NCI-H1417 treated with DMSO at 0.1 percent for 48 hours (cell line): Measurements from ENCODE around the gene PLEKHO1.

ENCODE experiments used
- DNase-seq: peaks from one replicate; lab custom pipeline; 2025; lab: John Stamatoyannopoulos, UW

Gene PLEKHO1

DNA sequence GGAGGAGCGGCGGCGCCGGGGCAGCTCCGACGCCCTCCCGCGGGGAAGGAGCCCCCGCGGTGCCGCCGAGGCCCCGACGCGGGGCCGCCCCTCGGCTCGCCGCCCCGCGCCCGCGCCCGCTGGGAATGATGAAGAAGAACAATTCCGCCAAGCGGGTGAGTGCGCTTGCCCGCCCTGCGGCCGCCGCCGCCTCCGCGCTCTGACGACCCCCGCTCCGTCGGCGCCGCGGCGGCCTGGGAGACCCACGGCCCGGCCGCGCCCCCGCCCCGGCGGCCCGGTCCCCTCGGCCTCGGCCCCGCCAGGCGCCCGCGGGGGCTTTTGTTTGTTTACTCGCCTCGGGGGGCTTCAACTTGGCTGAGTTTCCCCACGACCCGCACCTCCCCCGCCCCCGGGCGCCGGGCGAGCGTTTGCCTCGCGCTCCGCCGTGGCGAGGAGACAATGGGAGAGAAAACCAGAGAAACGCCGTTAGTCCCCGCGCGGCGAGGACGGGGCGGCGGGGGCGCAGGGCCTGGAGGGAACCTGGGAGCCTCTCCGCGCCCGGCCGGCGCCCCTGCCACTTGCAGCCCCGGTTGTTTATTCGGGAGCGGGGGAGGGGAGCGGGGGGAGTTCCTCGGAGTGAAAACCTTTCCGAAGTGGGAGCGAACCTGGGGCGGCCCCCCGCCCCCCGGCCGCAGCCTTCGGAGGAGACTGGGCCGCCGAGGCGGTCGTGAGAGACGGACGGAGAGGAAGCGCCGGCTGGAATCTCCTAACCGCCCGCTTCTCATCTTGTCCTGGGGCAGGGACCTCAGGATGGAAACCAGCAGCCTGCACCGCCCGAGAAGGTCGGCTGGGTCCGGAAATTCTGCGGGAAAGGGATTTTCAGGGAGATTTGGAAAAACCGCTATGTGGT is 661 bp downstream of the PLEKHO1 start:
- no peak for DNase-seq

DNA sequence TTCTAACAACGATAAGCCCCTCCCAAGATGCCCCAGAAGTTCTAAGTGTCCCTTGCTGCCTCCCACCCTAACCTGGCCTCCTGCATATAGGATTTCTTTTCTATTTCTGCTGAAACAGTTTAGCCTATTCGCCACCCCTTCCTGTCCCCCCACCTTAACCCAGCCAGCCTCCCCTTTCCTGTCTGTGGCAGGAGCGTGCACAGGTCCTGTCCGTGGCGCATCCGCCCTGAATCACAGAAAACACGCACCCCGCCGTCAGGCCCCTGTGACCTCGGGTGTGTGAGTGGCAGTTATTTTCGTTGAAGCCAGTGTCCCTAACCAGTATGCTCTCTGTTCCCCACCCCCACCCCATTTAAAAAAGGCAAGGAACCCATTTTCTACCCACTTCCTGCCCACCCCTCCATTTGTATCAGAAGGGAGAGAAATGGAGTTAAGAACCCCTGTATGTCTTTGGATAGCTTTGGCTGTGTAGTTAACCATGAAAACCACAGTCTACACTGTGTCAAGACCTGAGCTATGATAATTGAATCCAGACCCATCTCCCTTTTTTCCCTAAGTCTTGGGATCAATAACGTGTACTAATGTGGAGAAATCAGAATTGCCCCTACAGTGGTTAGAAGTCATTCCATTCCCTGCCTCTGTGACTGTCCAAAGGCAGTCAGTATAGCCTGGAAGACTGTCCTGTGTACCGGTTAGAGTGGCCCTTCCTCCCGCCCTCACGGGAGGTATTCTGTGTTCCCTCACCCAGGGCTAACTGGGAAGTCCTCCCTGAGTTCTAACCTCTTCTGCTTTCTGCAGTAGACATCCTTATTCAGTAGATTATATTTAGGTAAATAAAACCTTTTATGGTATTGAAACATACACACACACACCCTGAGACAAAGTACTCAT is 1.8 kb downstream of the PLEKHO1 start:
- DNase-seq = no peak

DNA sequence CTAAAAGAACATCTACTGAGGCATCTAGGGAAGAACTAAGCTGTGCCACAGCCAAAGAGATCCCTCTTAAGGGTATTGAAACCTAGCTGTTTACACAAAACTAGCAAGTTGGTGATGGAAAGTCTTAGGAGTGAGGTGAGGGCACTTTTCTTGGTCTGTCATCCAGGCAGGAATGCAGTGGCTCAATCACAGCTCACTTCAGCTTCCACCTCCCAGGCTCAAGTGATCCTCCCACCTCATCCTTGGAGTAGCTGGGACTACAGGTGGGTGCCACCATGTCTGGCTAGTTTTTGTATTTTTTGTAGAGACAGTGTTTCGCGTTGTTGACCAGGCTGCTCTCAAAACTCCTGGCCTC is 2.4 kb downstream of the PLEKHO1 start:
- no peak for DNase-seq

DNA sequence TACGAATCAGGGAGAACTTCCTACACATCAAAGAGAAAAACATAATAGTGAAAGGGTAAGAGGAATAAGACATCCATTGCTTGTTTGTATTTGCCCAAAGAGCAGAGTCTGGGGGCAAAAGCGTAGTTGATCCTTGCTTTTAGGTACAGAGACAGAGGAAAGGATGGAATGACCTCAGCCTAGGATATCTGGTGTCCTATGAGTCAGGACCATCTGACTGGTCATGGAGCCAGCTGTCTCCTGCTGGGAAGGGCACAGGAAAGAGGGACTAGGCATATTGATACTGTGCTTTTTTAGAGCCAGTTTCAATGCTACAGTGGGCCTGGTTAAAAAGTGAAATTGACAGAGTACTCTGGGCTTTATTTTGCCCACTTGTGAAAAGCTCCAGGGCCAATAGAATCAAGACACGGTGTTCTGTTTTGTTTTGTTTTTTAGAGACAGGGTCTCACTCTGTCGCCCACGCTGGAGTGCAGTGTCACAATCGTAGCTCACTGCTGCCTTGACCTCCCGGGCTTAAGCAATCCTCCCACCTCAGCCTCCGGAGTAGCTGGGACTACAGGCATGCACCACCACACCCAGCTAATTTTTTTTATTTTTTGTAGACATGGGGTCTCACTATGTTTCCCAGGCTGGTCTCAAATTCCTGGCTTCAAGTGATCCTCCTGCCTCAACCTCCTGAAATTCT is 3.2 kb downstream of the PLEKHO1 start:
- DNase-seq = no peak

DNA sequence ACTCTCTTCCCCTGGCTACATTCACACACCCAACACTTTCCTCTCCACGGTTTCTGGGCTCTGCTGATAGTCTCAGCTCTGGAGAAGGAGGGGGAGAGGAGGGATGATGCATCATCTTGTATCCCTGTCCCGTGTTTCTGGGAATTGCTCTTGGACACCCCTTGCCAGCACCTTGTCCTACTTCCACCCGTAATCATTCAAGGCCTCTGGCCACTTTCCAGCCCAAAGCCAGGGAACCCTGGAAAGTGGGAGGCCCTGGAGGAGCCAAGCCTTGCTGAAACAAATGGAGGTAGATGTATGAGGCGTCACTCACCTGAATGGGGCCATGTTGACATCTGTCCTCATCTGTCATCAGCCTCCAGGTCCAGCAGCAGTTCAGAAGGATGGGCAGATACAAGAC is 4.4 kb downstream of the PLEKHO1 start:
- DNase-seq = no peak

DNA sequence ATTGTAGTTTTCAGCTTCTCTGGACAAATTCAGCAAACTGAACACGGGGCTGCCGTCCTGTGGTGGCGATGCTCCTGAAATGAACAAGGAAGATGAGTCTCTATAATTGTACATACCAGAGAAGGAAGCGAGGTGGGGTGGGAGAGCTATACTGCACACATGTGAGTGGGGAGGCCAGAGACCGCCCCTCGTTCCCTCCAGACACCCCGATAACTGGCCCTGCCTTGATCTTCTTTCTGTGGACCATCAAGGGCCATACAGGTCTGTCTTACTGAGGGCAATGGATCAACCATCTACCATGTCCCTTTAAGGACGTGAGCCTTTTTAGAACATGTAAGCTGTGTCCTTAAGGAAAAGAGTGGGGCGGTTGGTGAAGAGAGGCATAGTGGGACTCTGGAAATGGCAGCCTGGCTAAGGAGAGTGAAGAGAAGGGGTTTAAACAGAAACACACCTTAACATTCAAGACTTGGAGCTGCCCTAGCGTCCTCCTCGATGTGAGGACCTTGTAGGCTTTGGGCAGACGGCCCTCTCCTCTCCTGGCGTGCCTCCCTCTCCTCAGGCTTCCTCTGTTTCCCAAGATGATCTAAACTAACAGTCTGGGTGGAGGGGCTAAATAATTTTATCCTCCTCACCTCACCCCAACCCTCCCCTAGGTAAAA is 5.8 kb downstream of the PLEKHO1 start:
- DNase-seq = no peak

DNA sequence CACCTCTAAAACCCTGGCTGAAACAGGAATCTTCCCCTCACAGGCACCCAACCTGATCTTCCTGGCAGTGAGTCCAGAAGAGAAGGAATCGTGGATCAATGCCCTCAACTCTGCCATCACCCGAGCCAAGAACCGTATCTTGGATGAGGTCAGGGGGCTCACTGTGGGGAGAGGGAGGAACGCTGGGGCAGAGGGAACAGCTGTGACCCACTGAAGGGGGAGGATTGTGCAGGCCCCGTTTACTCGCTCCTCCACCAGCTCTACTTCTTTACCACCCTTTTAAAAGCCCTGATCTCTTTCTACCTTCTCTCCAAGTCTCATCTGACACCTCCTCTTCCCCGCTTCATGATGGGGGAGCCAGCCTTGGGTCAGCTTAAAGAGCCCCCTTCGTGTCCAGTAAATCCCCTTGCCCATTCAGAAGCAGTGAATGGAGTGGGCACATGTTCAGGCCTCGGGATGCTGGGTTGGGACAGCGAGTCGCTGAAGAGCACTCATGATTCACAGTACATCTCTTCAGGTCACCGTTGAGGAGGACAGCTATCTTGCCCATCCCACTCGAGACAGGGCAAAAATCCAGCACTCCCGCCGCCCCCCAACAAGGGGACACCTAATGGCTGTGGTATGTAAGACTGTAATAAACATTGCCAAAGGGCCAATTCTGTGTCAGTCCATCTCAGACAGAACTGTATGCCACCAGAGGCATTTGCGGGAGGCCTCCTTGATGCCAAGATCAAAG is 7.3 kb downstream of the PLEKHO1 start:
- no peak for DNase-seq

DNA sequence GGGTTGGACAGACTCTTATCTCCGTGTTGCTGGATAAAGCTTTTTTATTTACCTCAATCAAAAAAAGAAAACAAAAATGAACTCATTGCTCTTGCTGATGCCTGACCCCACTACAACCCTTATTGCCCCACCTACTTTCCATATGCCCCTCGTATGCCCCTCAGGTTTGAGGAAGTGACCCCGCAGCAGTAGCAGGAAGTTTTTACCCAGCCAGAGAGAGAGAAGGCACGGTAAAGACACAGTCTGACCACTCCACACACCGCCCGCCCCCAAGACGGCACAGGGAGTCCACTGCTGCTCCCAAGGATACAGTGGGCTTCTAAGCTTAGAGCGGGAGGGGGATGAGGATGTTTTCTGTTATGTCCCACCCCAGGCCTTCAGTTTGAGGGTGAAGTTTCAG is 9.8 kb downstream of the PLEKHO1 start:
- no peak for DNase-seq

DNA sequence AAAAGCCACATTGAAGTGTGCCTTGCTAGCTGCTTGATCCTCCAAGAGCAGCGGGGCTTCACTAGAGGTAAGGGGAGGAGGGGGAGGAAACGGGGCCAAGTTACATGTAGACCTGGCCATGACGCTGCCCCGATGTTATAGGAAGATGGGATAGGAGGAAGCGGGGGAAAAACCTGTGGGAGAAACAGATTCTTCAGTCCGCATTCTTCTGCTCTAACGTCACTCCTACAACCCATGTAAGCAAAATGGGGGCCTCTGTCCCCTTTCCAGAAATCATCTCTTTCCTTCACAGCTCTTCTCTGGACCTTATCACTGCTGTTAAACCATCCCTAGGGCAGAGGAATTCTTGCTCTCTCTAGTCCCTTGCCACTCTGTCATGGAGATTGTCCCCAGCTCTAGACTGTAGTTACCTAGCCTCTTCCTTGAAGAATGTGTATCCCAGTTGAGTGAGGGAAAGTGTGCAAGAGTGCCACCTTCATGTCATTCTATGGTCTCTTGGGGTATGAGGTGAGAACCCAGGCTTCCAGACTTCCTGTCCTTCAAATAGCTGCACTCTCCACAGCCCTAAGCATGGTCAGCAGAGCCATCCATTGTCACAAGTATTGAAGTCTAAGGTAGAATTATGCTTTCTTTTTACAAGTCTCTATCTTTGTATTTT is 11.4 kb downstream of the PLEKHO1 start:
- no peak for DNase-seq

DNA sequence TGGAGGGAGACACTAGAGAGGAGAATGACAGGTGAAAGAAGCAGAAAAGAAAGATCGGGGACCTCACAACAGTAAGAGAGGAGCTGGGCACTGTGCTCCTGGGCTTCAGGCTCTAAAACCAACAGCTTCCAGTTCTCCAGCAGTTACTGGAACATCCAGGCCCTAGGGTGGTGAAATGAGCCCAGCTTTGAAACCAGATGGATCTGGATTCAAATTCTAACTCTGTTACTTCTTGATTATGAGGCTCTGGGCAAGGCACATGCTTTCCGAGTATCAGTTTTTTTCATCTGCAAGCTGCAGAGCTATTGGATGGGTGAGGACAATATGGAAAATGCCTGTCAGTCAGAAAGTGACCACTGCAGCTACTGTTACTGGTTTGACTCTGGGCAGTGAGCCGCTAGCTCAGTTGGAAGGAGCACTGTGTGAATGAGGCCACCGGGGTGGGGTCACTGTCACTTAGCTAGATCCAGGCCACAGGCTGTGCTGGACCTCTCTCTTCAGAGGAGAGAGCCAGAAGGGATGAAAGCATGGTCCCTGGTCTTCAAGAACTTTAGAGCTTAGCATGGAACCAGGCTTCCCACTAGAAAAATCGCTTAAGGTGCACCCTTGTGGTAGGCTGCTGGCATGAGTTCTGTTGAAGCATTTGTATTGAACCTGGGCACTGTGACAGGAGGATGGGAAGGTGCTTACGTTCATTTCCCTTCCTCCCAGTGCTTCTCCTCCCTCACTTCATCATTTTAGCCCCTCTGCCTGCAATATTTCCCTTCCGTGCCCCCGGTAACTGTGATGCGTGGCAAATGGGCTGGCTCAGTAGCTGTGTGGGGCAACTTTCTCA is 12.2 kb downstream of the PLEKHO1 start:
- DNase-seq = no peak

DNA sequence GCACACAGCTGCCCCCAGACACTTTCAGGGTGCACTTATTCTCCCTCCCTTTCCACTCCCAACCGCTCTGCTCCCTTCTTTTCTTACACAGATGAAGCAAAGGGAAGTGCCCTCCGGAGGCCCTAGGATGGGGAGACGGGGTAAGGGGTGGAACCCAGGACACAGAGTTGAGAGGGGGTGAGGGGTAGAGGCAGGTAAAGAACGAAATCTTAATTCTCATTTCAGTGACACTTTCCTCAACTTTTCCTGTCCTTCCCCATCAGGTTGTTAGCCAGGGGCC is 12.8 kb downstream of the PLEKHO1 start:
- no peak for DNase-seq

DNA sequence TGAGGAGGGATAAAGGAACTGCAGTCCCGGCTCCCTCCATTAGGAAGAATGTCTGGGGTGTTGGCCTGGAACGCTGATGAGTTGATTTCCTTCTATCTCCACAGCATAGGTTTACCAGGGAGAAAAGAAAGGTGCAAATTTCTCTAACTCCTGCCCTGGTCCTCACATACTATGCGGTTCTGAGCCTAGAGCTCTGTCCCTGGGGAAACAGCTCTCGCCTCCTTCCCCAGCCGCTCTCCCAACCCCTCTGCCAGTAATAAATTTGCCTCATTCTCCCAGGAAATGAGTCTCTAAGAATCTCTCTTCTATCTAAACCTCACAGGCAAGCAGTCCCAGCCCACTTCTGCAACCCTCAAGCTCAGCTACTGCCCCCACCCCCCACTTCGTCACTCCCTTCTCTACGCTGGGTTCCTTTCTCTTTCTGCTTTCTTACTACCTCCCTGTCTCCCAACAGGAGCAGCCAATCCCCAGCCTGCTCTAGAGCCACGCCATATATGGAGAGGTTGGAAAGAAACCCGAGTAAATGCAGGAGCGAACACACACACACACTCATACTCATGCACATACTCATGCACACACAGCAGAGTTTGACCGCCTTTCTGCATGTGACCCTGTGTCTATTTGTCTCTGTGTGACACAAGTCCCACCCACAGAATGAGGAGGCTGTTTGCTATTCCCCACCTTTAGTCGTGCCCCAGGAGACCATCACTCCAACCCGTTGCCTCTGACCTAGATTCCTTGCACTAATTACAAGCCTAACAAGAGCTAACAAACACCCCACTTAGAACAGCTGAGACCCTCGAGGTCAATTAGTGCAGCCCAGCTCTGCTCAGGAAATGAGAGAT is 13.4 kb downstream of the PLEKHO1 start:
- DNase-seq = no peak

DNA sequence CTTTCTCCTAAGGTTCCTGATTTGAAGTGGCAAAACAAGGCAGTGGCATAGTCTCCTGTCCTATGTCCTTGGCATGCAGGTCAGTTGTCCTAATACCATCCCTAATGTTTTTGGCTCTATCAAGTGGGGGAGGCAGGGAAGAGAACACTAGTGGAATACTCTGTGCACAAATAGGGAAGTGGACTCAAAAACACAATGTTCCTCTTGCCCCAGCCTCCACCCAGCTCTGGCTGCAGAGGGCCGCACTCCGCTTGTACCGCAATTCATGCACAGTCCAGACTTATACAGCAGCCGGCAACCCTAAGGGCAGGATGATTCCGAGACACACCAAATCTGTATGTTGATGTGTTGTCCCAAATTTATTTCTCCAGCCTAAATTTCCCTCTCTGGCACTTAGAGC is 14.5 kb downstream of the PLEKHO1 start:
- DNase-seq = no peak

DNA sequence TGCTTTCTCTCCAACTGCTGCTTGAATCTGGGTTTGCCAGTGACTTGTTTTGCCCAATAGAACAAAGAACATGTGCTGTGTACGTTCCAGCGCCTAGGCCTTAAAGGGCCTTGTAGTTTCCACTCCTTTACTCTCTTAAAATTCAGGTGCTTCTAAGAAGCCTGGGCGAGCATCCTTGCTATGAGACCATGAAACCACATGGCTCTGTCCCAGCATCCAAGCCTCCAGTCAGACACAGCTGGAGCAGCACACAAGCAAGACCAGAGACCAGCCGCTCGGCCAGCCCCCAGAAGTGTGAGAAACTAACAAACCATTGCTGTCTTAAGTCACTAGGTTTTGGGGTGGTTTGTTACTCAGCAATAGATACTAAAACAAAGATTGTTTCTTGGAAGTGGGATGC is 15.1 kb downstream of the PLEKHO1 start:
- no peak for DNase-seq

DNA sequence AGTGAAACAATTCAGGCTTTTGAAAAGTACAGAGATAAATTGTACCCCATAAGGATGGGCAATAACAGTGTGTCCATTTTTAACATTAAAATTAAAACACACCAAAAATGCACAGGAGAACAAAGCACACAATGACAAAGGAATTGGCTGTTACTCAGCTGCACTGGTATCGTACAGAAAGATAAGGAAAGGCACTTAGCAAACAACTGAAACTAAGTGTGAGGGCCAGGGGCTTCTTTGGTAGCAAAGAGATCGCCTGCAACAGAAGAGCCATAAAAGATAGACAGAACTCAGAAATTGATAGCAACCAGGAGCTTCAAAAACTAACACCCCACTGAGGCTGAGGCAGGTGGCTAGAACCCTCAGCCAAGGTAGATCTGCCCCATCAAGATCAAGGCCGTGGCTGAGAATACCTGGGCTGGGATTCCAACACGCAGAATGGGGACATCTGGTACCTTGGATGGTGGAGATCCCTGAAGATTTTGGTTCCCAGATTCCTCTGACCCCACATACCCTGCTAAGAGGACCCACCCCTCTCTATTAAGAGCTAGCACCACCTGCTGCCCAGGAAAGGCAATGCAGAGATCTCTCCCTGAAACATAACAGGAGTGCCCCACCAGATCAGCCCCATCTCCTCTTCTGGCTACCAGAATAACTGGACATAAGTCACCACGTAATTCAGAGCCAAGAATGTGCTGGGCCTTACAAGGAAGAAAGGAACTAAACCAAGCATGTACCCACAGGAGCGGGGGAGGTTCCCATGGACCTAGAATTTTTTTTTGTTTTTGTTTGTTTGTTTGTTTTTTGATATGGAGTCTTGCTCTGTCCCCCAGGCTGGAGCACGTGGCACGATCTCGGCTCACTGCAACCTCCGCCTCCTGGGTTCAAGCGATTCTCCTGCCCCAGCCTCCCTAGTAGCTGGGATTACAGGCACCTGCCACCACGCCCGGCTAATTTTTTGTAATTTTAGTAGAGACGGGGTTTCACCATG is 16.2 kb downstream of the PLEKHO1 start:
- DNase-seq = no peak

DNA sequence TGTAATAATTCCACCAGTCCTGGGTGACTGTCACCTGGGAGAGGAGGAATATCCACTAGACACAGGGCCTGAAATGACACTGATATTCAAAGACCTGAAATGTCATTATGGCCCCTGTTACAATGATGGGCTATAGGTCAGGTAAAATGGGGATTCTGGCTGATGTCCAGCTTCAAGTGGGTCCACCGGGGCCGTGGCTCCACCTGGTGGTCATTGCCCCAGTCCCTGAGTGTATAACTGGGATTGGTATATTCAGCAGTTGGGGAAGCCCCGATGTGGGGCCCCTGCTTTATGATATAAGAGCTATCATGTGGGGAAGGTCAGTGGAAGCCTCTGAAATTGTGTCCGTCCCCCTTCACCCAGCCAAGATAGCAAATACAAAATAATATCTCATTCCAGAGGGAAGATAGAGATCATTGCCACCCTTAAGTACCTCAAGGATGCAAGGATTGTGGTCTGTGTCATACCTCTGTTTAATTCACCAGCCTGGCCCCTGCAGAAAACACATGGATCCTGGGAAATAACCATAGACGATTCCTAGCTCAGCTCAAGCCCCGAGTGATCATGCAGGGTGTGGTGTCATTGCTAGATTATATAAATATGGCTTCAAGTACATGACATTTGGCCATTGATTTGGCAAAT is 19.4 kb downstream of the PLEKHO1 start:
- DNase-seq = no peak

DNA sequence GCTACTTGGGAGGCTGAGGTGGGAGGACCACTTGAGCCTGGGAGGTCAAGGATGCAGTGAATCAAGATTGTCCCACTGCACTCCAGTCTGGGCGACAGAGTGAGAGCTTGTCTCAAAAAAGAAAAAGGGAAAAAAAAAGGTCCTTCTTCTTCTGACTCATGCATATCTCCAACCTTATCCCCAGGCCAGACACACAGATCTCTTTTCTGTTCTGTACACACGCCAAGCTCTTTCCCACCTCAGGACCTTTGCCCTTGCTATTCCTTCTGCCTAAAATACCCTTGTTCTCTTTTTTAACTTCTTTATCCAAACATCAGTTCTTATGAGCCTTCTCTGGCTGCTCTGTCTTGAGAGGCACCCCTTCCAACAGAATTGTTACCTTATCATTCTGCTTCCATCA is 22.1 kb downstream of the PLEKHO1 start:
- DNase-seq = no peak
